Measurements from ENCODE around the gene GMDS.

Gene GMDS

DNA sequence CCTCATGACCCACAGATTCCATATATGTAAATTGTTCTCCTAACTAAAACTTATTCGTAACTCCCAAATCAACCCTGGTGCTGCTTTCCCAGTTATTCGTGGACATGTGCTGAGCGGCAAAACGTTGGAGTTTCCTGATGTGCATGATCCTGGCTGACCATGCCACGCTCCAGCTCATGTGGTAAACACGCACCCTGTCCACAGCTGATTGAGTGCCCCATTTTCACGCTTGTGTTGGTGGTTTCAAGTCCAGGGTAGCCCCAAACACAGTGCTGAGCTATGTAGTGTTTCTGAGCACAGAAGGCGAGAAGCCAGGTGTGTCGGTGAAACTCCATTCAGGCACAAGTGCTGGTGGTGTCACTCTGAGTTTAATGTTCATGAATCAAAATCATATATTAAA is 654.8 kb downstream of the GMDS start:
- peaks cover 11% of the 10 kb centered on the region for H3K4me1 ChIP-seq (ENCODE audit: insufficient read depth, low read length, poor library complexity, severe bottlenecking)
- no peaks in the 10 kb centered on the region for H3K9me3 ChIP-seq (ENCODE audit: insufficient read depth, low read depth, low read length)
- H3K79me2 ChIP-seq (ENCODE audit: insufficient read depth, low read length): no peaks in the 10 kb centered on the region
- TF ChIP-seq EZH2phosphoT487 (IDR thresholded peaks at IDR 0.05; ENCODE audit: borderline replicate concordance): no peak
- TF ChIP-seq, protein P1, sequence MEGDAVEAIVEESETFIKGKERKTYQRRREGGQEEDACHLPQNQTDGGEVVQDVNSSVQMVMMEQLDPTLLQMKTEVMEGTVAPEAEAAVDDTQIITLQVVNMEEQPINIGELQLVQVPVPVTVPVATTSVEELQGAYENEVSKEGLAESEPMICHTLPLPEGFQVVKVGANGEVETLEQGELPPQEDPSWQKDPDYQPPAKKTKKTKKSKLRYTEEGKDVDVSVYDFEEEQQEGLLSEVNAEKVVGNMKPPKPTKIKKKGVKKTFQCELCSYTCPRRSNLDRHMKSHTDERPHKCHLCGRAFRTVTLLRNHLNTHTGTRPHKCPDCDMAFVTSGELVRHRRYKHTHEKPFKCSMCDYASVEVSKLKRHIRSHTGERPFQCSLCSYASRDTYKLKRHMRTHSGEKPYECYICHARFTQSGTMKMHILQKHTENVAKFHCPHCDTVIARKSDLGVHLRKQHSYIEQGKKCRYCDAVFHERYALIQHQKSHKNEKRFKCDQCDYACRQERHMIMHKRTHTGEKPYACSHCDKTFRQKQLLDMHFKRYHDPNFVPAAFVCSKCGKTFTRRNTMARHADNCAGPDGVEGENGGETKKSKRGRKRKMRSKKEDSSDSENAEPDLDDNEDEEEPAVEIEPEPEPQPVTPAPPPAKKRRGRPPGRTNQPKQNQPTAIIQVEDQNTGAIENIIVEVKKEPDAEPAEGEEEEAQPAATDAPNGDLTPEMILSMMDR (conservative IDR thresholded peaks at IDR 0.05; ENCODE audit: low read length): no peak
- H3K9ac ChIP-seq (ENCODE audit: low read depth, low read length, poor library complexity, severe bottlenecking): no peak overlapping the region
- no peaks in the 10 kb centered on the region for H3K27me3 ChIP-seq (ENCODE audit: insufficient read depth, low read length, poor library complexity, severe bottlenecking)
- no peaks in the 10 kb centered on the region for H4K20me1 ChIP-seq (ENCODE audit: insufficient read depth, low read length, poor library complexity, severe bottlenecking)
- no peaks in the 10 kb centered on the region for H3K36me3 ChIP-seq (ENCODE audit: insufficient read depth, low read length)
- no peaks in the 10 kb centered on the region for H3F3A ChIP-seq (ENCODE audit: low read depth)
- H3K4me2 ChIP-seq (ENCODE audit: low read depth, low read length, poor library complexity, severe bottlenecking): no peak overlapping the region
- no peaks in the 10 kb centered on the region for H3K9me2 ChIP-seq (replicated peaks; ENCODE audit: low read depth, low read length)
- no peak overlapping the region for H3K4me3 ChIP-seq (ENCODE audit: low read length, poor library complexity, severe bottlenecking)
- no peak overlapping the region for H2AFZ ChIP-seq (ENCODE audit: low read length)

DNA sequence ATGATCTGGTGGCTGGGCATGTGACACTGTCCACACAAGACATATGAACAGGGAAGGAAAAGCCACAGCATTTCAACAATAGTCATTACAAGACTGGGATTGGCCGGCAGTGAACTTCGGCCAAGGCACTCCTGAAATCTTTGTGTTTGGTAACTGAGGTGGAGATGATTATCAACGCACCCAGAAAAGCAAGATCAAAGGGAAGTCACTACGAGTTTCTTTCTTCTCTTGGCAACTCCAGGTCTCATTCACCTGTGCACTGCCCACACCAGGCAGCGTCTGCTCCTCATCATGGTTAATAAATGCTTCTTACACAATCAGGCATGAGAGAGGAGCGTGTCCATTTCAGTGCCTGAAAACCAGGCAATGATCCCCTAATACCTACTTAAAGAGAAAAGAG is 656.2 kb downstream of the GMDS start:
- H3K36me3 ChIP-seq (ENCODE audit: insufficient read depth, low read length): no peaks in the 10 kb centered on the region
- H3K9me3 ChIP-seq (ENCODE audit: insufficient read depth, low read depth, low read length): no peaks in the 10 kb centered on the region
- no peaks in the 10 kb centered on the region for H3F3A ChIP-seq (ENCODE audit: low read depth)
- no peak overlapping the region for H2AFZ ChIP-seq (ENCODE audit: low read length)
- H3K9me2 ChIP-seq (replicated peaks; ENCODE audit: low read depth, low read length): no peaks in the 10 kb centered on the region
- TF ChIP-seq EZH2phosphoT487 (IDR thresholded peaks at IDR 0.05; ENCODE audit: borderline replicate concordance): no peak
- TF ChIP-seq, protein P1 (conservative IDR thresholded peaks at IDR 0.05; ENCODE audit: low read length): no peak
- H3K4me1 ChIP-seq (ENCODE audit: insufficient read depth, low read length, poor library complexity, severe bottlenecking): peaks cover 3% of the 10 kb centered on the region
- no peak overlapping the region for H3K9ac ChIP-seq (ENCODE audit: low read depth, low read length, poor library complexity, severe bottlenecking)
- H4K20me1 ChIP-seq (ENCODE audit: insufficient read depth, low read length, poor library complexity, severe bottlenecking): no peaks in the 10 kb centered on the region
- H3K79me2 ChIP-seq (ENCODE audit: insufficient read depth, low read length): no peaks in the 10 kb centered on the region
- no peak overlapping the region for H3K4me3 ChIP-seq (ENCODE audit: low read length, poor library complexity, severe bottlenecking)
- H3K27me3 ChIP-seq (ENCODE audit: insufficient read depth, low read length, poor library complexity, severe bottlenecking): no peaks in the 10 kb centered on the region
- H3K4me2 ChIP-seq (ENCODE audit: low read depth, low read length, poor library complexity, severe bottlenecking): no peak overlapping the region

DNA sequence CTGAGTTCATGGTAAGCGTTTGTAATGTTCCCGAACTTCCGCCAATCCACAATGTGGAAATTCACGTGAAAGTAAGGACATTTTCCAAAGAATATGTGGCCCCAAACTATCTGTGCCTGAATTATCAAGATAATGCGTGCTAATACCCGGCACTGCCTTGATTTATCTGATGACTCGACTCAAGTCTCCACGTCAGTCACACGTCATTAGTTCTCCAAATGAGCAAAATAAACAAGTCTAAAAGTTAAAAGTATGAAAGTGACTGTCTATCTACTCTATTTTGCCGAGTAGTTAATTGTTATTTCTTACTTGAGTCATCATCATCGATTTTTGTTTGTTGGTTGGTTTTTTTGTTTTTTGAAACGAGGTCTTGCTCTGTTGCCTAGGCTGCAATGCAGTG is 657.4 kb downstream of the GMDS start:
- Histone ChIP-seq H3K9me2 (replicated peaks; ENCODE audit: low read depth, low read length) (no peaks in the 10 kb centered on the region), H3K9ac (ENCODE audit: low read depth, low read length, poor library complexity, severe bottlenecking) (no peak overlapping the region), H2AFZ (ENCODE audit: low read length) (no peak overlapping the region), H3K4me3 (ENCODE audit: low read length, poor library complexity, severe bottlenecking) (no peak overlapping the region), H3F3A (ENCODE audit: low read depth) (no peaks in the 10 kb centered on the region), H3K4me1 (ENCODE audit: insufficient read depth, low read length, poor library complexity, severe bottlenecking) (peaks cover 3% of the 10 kb centered on the region), H3K27me3 (ENCODE audit: insufficient read depth, low read length, poor library complexity, severe bottlenecking) (no peaks in the 10 kb centered on the region), H4K20me1 (ENCODE audit: insufficient read depth, low read length, poor library complexity, severe bottlenecking) (no peaks in the 10 kb centered on the region), H3K36me3 (ENCODE audit: insufficient read depth, low read length) (no peaks in the 10 kb centered on the region), H3K79me2 (ENCODE audit: insufficient read depth, low read length) (no peaks in the 10 kb centered on the region), H3K9me3 (ENCODE audit: insufficient read depth, low read depth, low read length) (no peaks in the 10 kb centered on the region), H3K4me2 (ENCODE audit: low read depth, low read length, poor library complexity, severe bottlenecking) (no peak overlapping the region)
- TF ChIP-seq, protein P1 (conservative IDR thresholded peaks at IDR 0.05; ENCODE audit: low read length): no peak
- no peak for TF ChIP-seq EZH2phosphoT487 (IDR thresholded peaks at IDR 0.05; ENCODE audit: borderline replicate concordance)

Measured in Loucy (cell line).